Right lobe of liver (tissue), 6 donors: Measurements from ENCODE around the gene ARNT2. TPM values are rescaled to one million over a fixed set of nuclear protein-coding genes. Genes with fewer than 3 reads are reported as not detected.

Experiments used
- ATAC-seq, 4 donors: fragments of 200-7000 bp; cut with Tn5 transposase; one replicate each; pipeline ENCODE4 v1.9.1; 2020; ENCODE audit warnings: mild to moderate bottlenecking in 4 of 4, moderate library complexity in 4 of 4
- DNase-seq, 3 donors: peaks; one replicate each; pipeline ENCODE4 v3.0.0-alpha.2; 2020
- H3K27ac ChIP-seq, 3 donors: fragments of 200-600 bp; one replicate each; pipeline ENCODE4 v1.8.0; 2022
- H3K27me3 ChIP-seq, 2 donors: fragments of 200-600 bp; one replicate each; pipeline ENCODE4 v1.8.0; 2022
- H3K36me3 ChIP-seq, 4 donors: fragments of 200-600 bp; sonication (generic) in 1 of 4; one replicate each; pipeline versions ENCODE4 v1.5.1 to v1.8.0; 2017 to 2022; ENCODE audit warnings: control low read depth in 1 of 4
- H3K4me1 ChIP-seq, 4 donors: fragments of 200-600 bp; sonication (generic) in 1 of 4; one replicate each; pipeline versions ENCODE4 v1.5.1 to v1.8.0; 2017 to 2022; ENCODE audit warnings: control low read depth in 1 of 4
- H3K4me3 ChIP-seq, 3 donors: fragments of 200-600 bp; one replicate each; pipeline ENCODE4 v1.8.0; 2022
- H3K9me3 ChIP-seq, 4 donors: fragments of 200-600 bp; sonication (generic) in 1 of 4; one replicate each; pipeline versions ENCODE4 v1.5.1 to v1.8.0; 2017 to 2022; ENCODE audit warnings: control low read depth in 1 of 4
- CTCF ChIP-seq, 4 donors: fragments of 200-600 bp in 3 of 4; fragments of 450-650 bp in 1 of 4; IDR thresholded peaks; one replicate each; pipeline versions ENCODE4 v1.5.1 to v1.8.0; 2016 to 2022; ENCODE audit warnings: antibody characterized with exemption in 4 of 4, mild to moderate bottlenecking in 2 of 4
- POLR2A ChIP-seq: fragments of 450-650 bp; IDR thresholded peaks from one replicate; pipeline ENCODE4 v1.6.1; 2017; ENCODE audit warnings: antibody characterized with exemption, mild to moderate bottlenecking
- WGBS: methylation state at CpG from one replicate; pipeline ENCODE4 v1.1.6; 2018; ENCODE audit warnings: low coverage, low lambda C conversion rate; ENCODE audit not compliant: insufficient coverage; ENCODE audit errors: missing lambda C conversion rate; 5-methylcytosine and 5-hydroxymethylcytosine counted together
- intact Hi-C, 2 donors: fragments of 100-400 bp; cut with DNase I; formaldehyde crosslinking; loops; one replicate each; pipeline versions ENCODE4 v1.11.2 to v1.14.1; 2022
- total RNA-seq, 6 experiments: library from RNA; depleted of rRNA in 2 of 6; stranded (reverse); fragments of >200 nt in 2 of 6; fragmentation: NEBNext Ultra II Directional in 3 of 6; extraction: Animal tissue kit (Norgen Biotek cat#: 25700) in 3 of 6; gene quantifications; one replicate each; pipeline versions ENCODE4 v1.1.0 to v1.2.4, GENCODE V29; 2016 to 2023
- donor health status: DM: no; HTN: yes; CAD: no.
- donor health status: DM: no; HTN: no; CAD: no.
- donor health status: DM: no; HTN: no; CAD: no.
- donor health status: DM: no; HTN: yes; CAD: no.
- donor health status: DM: no; HTN: yes; CAD: no.

Gene ARNT2
- total RNA-seq, 6 experiments from 2014 or later: 0.12 to 1.3 (median 0.46) TPM

- intact Hi-C loops: loop anchor here in 1 of 2 donors (10.0 kb wide), 1 partner anchor 320 kb away; no protein-coding TSS in a partner anchor
- H3K27ac ChIP-seq: no peak overlapping the region
- no peaks in the 10 kb centered on the region for H3K36me3 ChIP-seq
- ATAC-seq: peak in 1 of 4 donors; percentile 20
- H3K27me3 ChIP-seq: no peaks in the 10 kb centered on the region
- no peaks in the 10 kb centered on the region for H3K4me1 ChIP-seq
- H3K9me3 ChIP-seq: no peaks in the 10 kb centered on the region
- H3K4me3 ChIP-seq: no peak overlapping the region
- WGBS: 29% methylated on average over 2 of the region's 4 CpGs
- DNase-seq: no peak
- TF ChIP-seq CTCF (IDR thresholded peaks at IDR 0.05) (no peak), POLR2A (no peak)
Measured at GRCh38 chr15:80464951-80465625, 60.9 kb downstream of the ARNT2 start.

- ATAC-seq: no peak
- H3K36me3 ChIP-seq: no peaks in the 10 kb centered on the region
- H3K9me3 ChIP-seq: no peaks in the 10 kb centered on the region
- 40% methylated on average over 1 of the region's 5 CpGs for WGBS
- intact Hi-C loops: loop anchor here in 1 of 2 donors (10.0 kb wide), 1 partner anchor 319 kb away; no protein-coding TSS in a partner anchor
- no peak overlapping the region for H3K4me3 ChIP-seq
- H3K27me3 ChIP-seq: no peaks in the 10 kb centered on the region
- no peaks in the 10 kb centered on the region for H3K4me1 ChIP-seq
- no peak for DNase-seq
- TF ChIP-seq CTCF (IDR thresholded peaks at IDR 0.05) (no peak), POLR2A (no peak)
- no peak overlapping the region for H3K27ac ChIP-seq
Measured at GRCh38 chr15:80465626-80466005, 61.4 kb downstream of the ARNT2 start.

- whole genome bisulfite sequencing: 90% methylated on average over 2 of the region's 2 CpGs
- Histone ChIP-seq H3K9me3 (no peaks in the 10 kb centered on the region), H3K27ac (no peak overlapping the region), H3K4me3 (no peak overlapping the region), H3K36me3 (no peaks in the 10 kb centered on the region), H3K27me3 (no peaks in the 10 kb centered on the region), H3K4me1 (no peaks in the 10 kb centered on the region)
- intact Hi-C loops: loop anchor here in 1 of 2 donors (10.0 kb wide), 1 partner anchor 318 kb away; no protein-coding TSS in a partner anchor
- DNase-seq (no peak), ATAC-seq (no peak)
- TF ChIP-seq POLR2A (no peak), CTCF (IDR thresholded peaks at IDR 0.05) (no peak)
Measured at GRCh38 chr15:80466543-80466942, 62.4 kb downstream of the ARNT2 start.

GRCh38 chr15:80467311-80467714, 63.1 kb downstream of the ARNT2 start:
- no peaks in the 10 kb centered on the region for H3K36me3 ChIP-seq
- intact Hi-C loops: loop anchor here in 1 of 2 donors (10.0 kb wide), 1 partner anchor 317 kb away; no protein-coding TSS in a partner anchor
- no peaks in the 10 kb centered on the region for H3K27me3 ChIP-seq
- WGBS: 75% methylated on average over 5 of the region's 16 CpGs
- no peaks in the 10 kb centered on the region for H3K4me1 ChIP-seq
- ATAC-seq (peak in 1 of 4 donors; percentile 7), DNase-seq (no peak)
- no peak overlapping the region for H3K27ac ChIP-seq
- H3K9me3 ChIP-seq: no peaks in the 10 kb centered on the region
- no peak overlapping the region for H3K4me3 ChIP-seq
- TF ChIP-seq CTCF (IDR thresholded peaks at IDR 0.05) (no peak), POLR2A (no peak)
